HL-60 (cell line): ENCODE results near the gene JDP2.

Experiments used
- CTCF ChIP-seq: IDR thresholded peaks from one replicate; pipeline ENCODE4 v1.5.1; 2011; ENCODE audit warnings: low read length, control low read depth, inconsistent platforms; ENCODE audit not compliant: insufficient read depth
- GABPA ChIP-seq: IDR thresholded peaks from 2 replicates; pipeline ENCODE4 v1.6.1; 2012; ENCODE audit warnings: low read depth
- POLR2AphosphoS5 ChIP-seq: IDR thresholded peaks from 2 replicates; pipeline ENCODE4 v1.6.1; 2012; ENCODE audit warnings: low read depth
- SPI1 ChIP-seq: IDR thresholded peaks from 2 replicates; pipeline ENCODE4 v1.6.1; 2012; ENCODE audit warnings: low read depth, mild to moderate bottlenecking, borderline replicate concordance
- TF ChIP-seq, protein P1 (sequence below): IDR thresholded peaks from 2 replicates; pipeline ENCODE4 v1.6.1; 2012; ENCODE audit warnings: low read depth; ENCODE audit not compliant: insufficient replicate concordance

DNA sequence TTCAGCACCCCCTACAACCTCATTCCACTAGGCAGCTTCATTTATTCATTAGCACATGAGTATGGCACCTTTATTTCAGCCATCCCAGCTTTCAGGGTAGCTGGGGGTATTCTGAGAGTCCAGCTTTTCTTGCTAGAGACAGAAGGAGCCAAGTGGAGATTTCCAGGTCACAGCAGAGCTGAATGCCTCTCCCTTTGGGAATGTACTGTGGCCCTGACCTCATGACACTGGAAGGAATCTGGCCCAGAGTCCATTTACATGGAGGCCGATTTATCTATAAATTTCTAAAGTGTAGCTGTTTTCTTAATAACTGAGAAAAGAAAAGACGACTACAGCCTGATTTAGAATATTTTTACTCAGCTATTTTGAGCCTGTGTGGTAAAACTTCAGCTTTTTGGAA lies 47.2 kb upstream of the JDP2 start:
- TF ChIP-seq CTCF: no peak
- no peak for TF ChIP-seq POLR2AphosphoS5
- no peak for TF ChIP-seq GABPA
- TF ChIP-seq, protein P1, sequence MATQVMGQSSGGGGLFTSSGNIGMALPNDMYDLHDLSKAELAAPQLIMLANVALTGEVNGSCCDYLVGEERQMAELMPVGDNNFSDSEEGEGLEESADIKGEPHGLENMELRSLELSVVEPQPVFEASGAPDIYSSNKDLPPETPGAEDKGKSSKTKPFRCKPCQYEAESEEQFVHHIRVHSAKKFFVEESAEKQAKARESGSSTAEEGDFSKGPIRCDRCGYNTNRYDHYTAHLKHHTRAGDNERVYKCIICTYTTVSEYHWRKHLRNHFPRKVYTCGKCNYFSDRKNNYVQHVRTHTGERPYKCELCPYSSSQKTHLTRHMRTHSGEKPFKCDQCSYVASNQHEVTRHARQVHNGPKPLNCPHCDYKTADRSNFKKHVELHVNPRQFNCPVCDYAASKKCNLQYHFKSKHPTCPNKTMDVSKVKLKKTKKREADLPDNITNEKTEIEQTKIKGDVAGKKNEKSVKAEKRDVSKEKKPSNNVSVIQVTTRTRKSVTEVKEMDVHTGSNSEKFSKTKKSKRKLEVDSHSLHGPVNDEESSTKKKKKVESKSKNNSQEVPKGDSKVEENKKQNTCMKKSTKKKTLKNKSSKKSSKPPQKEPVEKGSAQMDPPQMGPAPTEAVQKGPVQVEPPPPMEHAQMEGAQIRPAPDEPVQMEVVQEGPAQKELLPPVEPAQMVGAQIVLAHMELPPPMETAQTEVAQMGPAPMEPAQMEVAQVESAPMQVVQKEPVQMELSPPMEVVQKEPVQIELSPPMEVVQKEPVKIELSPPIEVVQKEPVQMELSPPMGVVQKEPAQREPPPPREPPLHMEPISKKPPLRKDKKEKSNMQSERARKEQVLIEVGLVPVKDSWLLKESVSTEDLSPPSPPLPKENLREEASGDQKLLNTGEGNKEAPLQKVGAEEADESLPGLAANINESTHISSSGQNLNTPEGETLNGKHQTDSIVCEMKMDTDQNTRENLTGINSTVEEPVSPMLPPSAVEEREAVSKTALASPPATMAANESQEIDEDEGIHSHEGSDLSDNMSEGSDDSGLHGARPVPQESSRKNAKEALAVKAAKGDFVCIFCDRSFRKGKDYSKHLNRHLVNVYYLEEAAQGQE: no peak
- TF ChIP-seq SPI1: no peak
